Smooth muscle cell of the coronary artery (primary cell): ENCODE results near the gene MC5R. TPM values are rescaled to one million over a fixed set of nuclear protein-coding genes. Genes with fewer than 3 reads are reported as not detected.

ENCODE experiments used
- total RNA-seq: library from RNA; depleted of rRNA; stranded (reverse); fragments of >200 nt; gene quantifications from 2 replicates; pipeline ENCODE4 v1.2.3, GENCODE V29; 2014; ENCODE audit warnings: low replicate concordance

MC5R gene
- total RNA-seq = not detected in 2 replicates

GRCh38 chr18:13823707-13824395, at the start of gene MC5R:
Gene MC5R, plus strand, starts transcription at chr18:13824149. Its CDS starts 1,617 bp downstream, at chr18:13825766.

Other genes starting within 250 kb of the MC5R start
- gene FAM210A, start 97.6 kb upstream of the MC5R start, total RNA-seq = 15.6 and 19.3 TPM in 2 replicates
- gene RNMT, start 97.5 kb upstream of the MC5R start, total RNA-seq = 8.9 and 14.1 TPM in 2 replicates
- gene MC2R, start 91.4 kb downstream of the MC5R start, total RNA-seq = not detected in 2 replicates